GM19467 (cell line): ENCODE results near the gene PREP.

ENCODE experiments used
- ATAC-seq: cut with Tn5 transposase; IDR thresholded peaks from one replicate; pipeline ENCODE4 v1.9.1; 2021; ENCODE audit warnings: mild to moderate bottlenecking, moderate library complexity; ENCODE audit not compliant: unreplicated experiment

The PREP gene

GRCh38 chr6:105398859-105399258 lies 4.0 kb downstream of the PREP start:
- no peak for ATAC-seq

GRCh38 chr6:105397987-105398386 lies 4.9 kb downstream of the PREP start:
- ATAC-seq, result no peak

- no peak for ATAC-seq
These were observed 11.2 kb downstream of the PREP start for GRCh38 chr6:105391705-105392104.

DNA sequence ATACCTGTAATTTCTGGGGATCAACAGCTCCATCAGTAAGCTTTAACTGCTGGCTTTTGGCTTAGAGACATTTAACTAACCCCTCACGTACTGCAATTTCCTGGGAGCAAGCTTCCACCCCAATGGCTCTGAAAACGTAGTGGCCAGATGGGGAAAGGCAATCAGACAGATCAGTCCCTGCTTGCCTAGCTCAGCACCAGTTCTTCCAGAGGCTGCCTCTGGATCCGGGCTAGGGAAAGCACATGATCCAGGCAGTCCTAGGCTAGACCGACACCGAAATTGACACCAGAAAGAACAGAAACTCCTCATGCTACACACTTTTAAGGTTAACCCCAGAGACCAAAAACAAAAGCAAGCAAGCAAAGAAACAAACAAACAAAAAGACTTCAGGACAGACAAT lies 13.3 kb downstream of the PREP start:
- no peak for ATAC-seq

DNA sequence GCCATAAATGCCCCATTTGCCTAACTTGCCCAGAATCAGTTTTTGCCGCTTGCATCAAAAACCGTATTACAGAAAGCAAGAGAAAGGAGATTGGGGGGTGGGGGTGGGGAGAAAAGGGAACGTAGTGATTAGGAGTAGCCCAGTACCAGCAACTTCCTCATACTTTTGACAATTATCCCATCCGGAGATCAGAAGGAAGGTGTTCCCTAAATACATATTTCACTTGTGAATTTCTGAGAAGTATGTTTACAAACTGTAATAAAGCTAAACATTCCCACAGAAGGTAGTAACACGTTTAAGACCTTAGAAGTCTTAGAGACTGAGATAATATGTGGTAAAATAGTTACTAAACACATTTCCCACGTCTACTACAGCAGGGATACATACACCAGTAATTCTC lies 14.5 kb downstream of the PREP start:
- ATAC-seq, result no peak

- ATAC-seq, result no peak
These were observed 18.9 kb downstream of the PREP start for GRCh38 chr6:105384004-105384403.

GRCh38 chr6:105382958-105383357 lies 19.9 kb downstream of the PREP start:
- no peak for ATAC-seq

DNA sequence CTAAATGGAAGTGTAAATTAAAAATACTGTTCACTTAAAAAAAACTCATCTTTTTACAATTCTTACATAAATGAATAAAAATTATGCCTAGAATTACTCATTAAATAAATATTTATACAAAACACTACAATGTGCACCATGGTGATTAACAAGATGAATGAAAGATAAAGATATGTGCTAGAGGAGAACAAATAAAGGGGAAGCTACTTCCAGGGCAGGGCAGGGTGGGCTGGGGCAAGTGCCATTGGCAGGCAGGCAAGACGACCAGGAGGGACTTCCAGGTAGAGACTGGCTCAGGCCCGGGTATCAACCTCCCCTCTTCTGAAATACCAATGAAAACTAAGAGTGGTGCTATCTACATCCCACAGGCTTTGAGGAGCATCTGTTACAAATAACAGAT lies 20.4 kb downstream of the PREP start:
- ATAC-seq, result no peak

- ATAC-seq, result no peak
These were observed 22.2 kb downstream of the PREP start for GRCh38 chr6:105380634-105381033.

DNA sequence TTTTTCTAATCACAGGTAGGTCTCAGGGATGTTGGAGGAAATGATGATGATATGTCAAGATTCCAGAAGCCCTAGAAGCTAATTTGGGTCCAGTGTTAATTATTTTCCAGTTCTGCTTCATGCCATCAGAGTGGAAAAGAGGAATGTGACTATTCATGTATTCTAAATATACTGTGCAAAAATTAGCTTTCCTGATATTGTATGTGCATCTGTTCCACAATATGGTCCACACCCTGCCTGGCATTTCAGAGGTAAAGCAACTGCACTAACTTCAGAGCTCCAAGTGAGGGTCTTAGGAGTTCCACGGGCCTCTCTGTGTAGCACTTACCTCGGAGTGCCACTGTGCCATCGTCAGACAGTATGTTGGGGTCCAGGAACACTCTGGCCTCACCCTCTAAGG lies 27.1 kb downstream of the PREP start:
- ATAC-seq, result no peak

DNA sequence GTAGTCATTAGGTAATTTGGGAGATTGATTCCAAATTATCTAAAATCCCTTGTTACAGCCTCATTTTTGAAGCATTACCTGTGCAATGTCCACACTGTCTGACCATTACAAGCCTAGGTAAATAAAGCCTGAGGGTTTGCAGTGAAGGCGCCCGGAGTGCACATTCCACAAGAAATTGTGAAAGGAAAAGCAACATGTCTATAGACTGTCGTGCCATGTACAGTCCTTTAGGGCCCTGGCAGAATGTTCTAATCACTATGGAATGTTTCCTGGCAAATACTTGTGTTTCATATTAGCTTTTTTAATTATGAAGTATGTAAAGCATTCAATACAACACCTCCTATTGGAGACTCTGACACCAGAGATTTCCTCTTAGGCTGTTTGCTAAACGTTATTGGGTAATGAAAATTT lies 28.9 kb downstream of the PREP start:
- ATAC-seq, result no peak

DNA sequence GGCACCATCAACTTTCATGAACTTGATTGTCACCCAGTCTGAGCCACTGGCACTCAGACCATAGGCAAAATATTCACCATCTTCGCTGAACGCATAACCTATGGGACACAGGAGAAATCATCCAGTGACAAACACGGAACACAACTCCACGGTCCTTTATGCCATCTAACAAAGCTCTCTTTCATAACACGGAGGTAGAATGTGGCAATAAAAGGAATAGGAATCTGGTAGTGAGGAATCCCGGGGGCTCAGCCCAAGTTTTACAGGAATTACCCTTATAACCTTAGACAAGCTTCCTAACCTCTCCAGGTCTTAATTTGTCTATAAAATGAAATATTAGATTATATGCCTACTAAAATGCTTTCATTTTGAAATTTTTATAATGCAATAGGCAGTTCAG lies 29.4 kb downstream of the PREP start:
- ATAC-seq, result no peak

DNA sequence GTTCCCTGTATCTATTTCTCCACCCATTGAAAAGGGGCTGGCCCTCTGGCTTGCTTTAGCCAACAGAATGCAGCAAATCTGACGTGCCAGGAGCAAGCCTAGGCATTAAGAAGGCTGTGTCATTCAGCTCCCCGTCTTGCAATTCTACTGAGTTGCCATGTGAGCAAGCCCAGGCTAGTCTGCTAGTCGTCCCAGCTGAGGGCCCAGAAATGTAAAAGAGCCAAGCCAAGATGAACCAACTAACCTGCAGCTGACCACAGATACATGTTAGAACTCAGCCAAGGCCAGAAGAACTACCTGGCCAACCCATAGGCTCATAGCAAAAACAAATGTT lies 30.1 kb downstream of the PREP start:
- no peak for ATAC-seq

DNA sequence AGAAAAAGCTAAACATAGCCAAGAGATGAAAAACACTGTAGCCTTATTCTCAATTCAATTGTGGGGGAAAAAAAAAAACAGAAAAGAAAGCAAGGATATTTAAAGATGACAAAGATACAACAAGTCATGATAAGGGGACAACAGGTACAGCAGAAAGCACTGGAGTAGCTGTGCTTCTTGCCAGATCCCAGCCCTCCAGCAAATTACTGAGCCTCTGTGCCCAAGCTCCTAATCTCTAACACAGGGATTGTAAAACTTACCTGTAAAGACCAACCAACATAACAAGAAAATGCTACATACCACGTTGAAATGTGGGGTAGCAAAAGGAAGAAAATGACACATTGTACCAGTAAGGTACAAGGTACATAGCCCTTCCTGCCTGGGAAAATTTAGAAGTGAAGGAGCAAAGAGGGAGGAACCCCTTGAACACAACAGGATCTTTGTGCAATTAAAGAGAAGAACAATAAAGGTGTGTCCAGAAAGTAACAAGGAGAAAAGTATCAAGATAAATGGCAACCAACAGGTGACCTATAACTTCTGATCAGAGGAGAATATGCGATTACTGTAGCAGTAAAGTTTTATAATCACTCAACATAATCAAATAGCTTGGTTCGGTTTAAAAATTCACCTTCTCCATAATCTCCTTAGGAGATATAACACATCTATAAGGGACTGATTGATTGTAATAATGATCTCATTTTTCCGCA lies 30.6 kb downstream of the PREP start:
- no peak for ATAC-seq

- no peak for ATAC-seq
These were observed 32.5 kb downstream of the PREP start for GRCh38 chr6:105370351-105370750.

DNA sequence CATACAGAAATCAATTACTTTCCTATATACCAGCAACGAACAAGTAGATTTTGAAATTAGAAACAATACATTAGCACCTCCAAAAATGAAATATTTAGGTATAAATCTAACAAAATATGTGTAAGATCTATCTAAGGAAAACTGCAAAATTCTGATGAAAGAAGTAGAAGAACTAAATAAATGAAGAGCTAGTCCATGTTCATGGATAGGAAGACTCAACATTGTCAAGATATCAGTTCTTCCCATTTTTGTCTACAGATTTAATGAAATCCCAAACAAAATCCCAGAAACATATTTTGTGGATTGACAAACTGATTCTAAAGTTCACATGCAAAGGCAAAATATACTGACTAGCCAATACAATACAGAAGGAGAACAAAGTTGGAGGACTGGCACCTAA lies 33.7 kb downstream of the PREP start:
- no peak for ATAC-seq

DNA sequence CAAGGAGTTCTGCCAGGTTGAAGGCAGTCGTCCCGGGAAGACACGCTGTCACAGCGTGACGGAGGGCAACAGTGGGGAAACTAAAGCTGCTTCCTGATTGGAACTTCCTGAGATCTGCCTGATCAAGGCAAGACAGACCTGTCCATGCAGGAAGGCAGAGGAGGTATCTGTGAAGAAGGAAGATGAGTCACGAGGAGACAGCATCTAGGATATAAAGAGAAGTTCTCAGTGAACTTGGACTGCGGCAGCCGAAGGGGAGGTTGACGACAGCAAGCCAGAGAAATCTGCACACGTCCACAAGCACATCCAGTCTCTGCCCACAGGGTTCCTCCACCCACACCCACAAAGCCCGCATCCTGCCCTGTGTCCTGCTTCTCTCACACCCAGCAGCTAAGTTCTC lies 38.6 kb downstream of the PREP start:
- ATAC-seq, result no peak

- no peak for ATAC-seq
These were observed 39.7 kb downstream of the PREP start for GRCh38 chr6:105363100-105363754.

DNA sequence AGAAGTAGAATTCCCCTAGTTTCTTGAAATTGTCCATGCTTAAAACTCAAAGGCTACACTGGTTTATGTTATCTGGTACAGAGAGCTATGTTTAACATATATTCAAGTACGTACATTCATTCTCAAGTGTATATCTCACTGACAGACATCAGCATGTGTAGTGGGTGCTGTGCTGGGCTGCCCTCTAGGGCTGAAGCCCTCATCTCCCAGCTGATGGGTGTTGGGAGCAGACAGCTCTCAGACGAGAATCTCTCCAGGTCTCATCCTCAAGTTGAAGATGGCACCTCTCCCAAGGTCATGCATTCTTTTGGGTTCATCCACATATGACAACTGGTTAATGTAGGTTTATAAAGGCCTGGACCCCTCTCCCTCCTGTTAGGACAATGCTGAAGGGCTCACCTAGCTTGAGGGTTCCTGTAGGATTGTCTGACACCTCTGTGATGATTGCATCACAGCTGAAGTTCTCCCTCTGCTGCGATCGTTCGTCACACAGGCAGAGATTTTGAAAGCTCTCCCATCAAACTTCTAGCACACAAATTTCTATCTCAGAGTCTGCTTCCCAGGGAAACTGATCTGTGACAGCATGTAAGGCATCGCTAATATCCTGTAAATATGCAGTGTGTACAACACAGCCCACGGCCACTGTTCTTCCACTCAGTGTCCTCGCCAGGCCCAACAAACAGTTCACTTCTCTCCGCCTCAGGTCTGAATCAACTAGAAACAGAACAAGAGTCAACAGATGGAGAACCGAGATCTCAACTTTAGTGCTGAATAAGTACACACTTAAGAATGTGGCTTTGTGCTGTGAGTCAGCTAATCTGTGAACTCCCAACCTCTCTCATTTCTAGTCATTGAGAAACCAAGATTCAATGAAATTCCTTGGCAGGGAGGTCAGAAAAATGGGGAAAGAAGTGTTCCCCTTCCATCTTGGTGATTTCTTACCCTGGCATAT lies 43.2 kb downstream of the PREP start:
- ATAC-seq, result no peak

DNA sequence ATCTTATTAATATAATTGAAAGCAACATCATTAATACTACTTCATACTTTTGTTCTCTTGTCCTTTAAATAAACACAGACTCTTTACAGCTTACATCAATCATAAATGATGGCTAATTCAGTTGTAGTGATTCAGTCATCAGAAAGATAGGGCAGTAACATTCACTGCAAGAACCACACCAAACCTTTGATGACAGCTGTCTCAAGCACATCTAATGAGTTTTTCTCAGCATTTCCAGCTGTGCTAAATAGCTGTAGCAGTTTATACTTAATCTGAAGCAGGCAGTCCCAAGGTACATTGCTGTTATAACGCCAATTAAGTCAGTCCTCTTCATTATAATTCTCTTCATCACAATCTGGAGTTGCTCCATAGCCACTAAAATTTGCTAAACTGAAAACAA lies 45.7 kb downstream of the PREP start:
- ATAC-seq, result no peak

DNA sequence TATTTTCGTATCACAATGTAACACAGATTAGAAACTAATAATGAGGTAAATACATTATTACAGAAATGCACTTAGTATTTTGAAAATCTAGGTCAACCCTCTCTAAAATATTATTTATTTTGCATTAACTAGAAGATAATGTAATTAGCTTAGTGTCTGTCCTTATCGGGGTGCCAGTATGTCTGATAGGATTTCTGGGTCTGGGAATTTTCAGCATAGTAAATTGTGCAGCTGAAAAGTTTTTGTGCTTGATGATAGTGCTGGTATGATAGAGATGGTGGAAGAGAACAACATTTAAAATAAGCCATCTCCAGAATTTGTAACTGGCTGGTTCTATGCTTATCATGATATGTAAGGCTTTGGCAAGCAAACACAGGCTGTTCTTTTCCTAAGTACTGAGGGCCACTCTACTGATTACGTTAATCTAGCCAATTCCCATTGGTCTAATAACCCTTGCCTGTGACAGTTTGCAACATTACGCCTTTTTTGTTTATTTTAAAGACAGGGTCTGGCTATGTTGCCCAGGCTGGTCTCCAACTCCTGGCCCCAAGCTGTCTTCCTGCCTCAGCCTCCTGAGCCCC lies 50.8 kb downstream of the PREP start:
- ATAC-seq, result no peak

DNA sequence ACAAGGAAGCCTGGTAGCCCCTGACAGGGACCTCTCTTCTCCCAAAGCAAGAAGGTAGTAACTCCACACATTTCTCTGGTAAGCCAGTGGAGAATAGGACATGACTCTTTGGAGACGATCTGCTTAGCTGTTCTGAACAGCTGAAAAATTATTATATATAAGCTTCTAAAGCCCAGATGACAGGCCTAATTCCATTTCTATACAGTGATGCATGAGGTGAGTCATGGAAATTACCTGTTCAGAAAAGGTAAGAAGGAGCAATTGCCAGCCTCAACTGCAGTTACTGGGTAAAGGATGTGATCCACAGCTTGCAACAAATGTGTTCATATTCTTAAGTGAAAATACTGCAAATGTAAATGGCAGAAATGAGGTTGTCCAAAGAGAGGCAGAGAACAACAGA lies 54.0 kb downstream of the PREP start:
- ATAC-seq, result no peak
